ENCODE results near the gene SULT4A1. TPM values are rescaled to one million over a fixed set of nuclear protein-coding genes. Genes with fewer than 3 reads are reported as not detected.

SULT4A1 gene
- total RNA-seq, 4 donors from 2014 or later, result not detected

GRCh38 chr22:43853328-43853931 is 8.9 kb downstream of the SULT4A1 start:
- 74 to 81% methylated on average over 7 of the region's 10 CpGs for WGBS, 2 donors

DNA sequence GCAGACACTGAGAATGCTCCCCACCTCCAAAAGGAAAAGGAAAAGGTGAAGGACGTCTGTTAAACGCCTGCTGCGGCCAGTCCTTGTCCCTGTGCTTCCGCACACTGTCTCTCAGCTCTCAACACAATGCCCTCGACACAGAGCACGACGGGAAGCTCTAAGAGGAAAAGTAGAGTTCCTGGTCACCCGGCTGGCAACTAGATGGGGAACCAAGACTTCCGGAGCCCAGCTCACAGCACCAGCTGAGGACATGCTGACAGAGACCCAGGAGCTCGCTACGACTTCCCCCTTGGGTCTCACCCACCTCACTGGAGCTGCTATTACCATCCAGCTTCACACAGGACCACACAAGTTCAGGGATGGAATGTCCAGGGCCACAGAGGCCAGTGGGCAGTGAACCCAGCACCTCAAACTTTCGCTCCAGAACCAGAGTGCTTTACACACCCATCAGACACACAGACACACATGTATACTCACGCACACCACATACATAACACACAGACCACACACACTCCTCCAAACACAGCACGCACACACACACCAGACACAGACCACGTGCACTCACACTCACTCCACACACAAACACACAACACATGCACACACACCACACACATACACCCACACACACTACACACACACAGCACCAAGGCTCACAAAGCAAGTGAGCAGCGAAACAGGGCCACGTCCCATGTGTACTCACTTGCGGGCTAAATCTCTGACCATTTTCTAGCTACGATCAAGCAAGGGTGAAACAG is 9.6 kb downstream of the SULT4A1 start:
- no peaks in the 10 kb centered on the region for H3K9me3 ChIP-seq
- 76 to 84% methylated on average over 18 to 19 of the region's 19 CpGs for WGBS, 2 donors
- no peak overlapping the region for H3K4me3 ChIP-seq (replicated peaks in 1 of 3)
- no peaks in the 10 kb centered on the region for H3K27me3 ChIP-seq
- H3K4me1 ChIP-seq, result no peaks in the 10 kb centered on the region
- no peak overlapping the region for H3K27ac ChIP-seq
- DNase-seq, result no peak
- no peaks in the 10 kb centered on the region for H3K36me3 ChIP-seq
- intact Hi-C loops (cut with DNase I), result no loop called here
- TF ChIP-seq CTCF (IDR thresholded peaks at IDR 0.05) (no peak), POLR2A (IDR thresholded peaks at IDR 0.05) (no peak)

More at GRCh38 chr22:43853328-43853931, 8.9 kb downstream of the SULT4A1 start:
- no peaks in the 10 kb centered on the region for H3K27me3 ChIP-seq
- intact Hi-C loops (cut with DNase I), result no loop called here
- no peaks in the 10 kb centered on the region for H3K36me3 ChIP-seq
- TF ChIP-seq POLR2A (IDR thresholded peaks at IDR 0.05), result no peak
- TF ChIP-seq CTCF (IDR thresholded peaks at IDR 0.05), result no peak
- no peaks in the 10 kb centered on the region for H3K9me3 ChIP-seq
- DNase-seq, result no peak
- H3K4me3 ChIP-seq (replicated peaks in 1 of 3), result no peak overlapping the region
- H3K27ac ChIP-seq, result no peak overlapping the region
- no peaks in the 10 kb centered on the region for H3K4me1 ChIP-seq

DNA sequence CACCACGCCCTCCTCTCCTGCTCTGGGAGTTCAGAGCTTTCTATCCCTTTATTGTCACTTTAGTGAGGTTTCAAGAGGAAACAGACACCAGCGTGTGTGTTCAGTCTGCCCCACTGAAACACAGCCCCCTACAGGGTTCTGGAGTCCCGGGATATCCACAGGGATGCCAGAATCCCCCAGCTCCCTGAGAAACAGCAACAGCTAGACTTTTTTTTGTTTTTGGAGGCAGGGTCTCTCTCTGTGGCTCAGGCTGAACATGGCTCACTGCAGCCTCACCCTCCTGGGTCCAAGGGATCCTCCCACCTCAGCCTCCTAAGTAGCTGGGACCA is 10.4 kb downstream of the SULT4A1 start:
- DNase-seq, result no peak
- 51 to 52% methylated on average over 3 of the region's 3 CpGs for WGBS, 2 donors

GRCh38 chr22:43851058-43851978 is 11.0 kb downstream of the SULT4A1 start:
- intact Hi-C loops (cut with DNase I), result no loop called here
- WGBS, 2 donors, result 66 to 72% methylated on average over 13 of the region's 13 CpGs
- no peak for DNase-seq

More for the DNA sequence above, 10.4 kb downstream of the SULT4A1 start:
- TF ChIP-seq POLR2A (IDR thresholded peaks at IDR 0.05) (no peak), CTCF (IDR thresholded peaks at IDR 0.05) (no peak)
- Histone ChIP-seq H3K27me3 (no peaks in the 10 kb centered on the region), H3K4me3 (replicated peaks in 1 of 3) (no peak overlapping the region), H3K4me1 (no peaks in the 10 kb centered on the region), H3K36me3 (no peaks in the 10 kb centered on the region), H3K27ac (no peak overlapping the region), H3K9me3 (no peaks in the 10 kb centered on the region)
- intact Hi-C loops (cut with DNase I), result no loop called here

More at GRCh38 chr22:43851058-43851978, 11.0 kb downstream of the SULT4A1 start:
- no peaks in the 10 kb centered on the region for H3K27me3 ChIP-seq
- no peak overlapping the region for H3K4me3 ChIP-seq (replicated peaks in 1 of 3)
- no peaks in the 10 kb centered on the region for H3K4me1 ChIP-seq
- TF ChIP-seq POLR2A (IDR thresholded peaks at IDR 0.05) (no peak), CTCF (IDR thresholded peaks at IDR 0.05) (no peak)
- H3K27ac ChIP-seq, result no peak overlapping the region
- no peaks in the 10 kb centered on the region for H3K9me3 ChIP-seq
- no peaks in the 10 kb centered on the region for H3K36me3 ChIP-seq

Measured in thyroid gland (tissue), 4 donors.